Measurements from ENCODE around the gene HECW1.
"Not testable (repeated sequence)": the region's sequence is repeated elsewhere in the genome, so short reads cannot be mapped to it uniquely, and the experiment has no call there.

Gene HECW1

GRCh38 chr7:43314379-43315158 is 202.1 kb downstream of the HECW1 start:
- no peak for DNase-seq

GRCh38 chr7:43317075-43317474 is 204.6 kb downstream of the HECW1 start:
- DNase-seq: no peak

GRCh38 chr7:43318188-43318770 is 205.8 kb downstream of the HECW1 start:
- DNase-seq: no peak

- DNase-seq: no peak
Measured at GRCh38 chr7:43325595-43325994, 213.1 kb downstream of the HECW1 start.

GRCh38 chr7:43328336-43328735 is 215.9 kb downstream of the HECW1 start:
- DNase-seq: no peak

- DNase-seq: no peak
Measured at GRCh38 chr7:43328785-43329380, 216.4 kb downstream of the HECW1 start.

GRCh38 chr7:43332193-43332796 is 219.8 kb downstream of the HECW1 start:
- DNase-seq: no peak

- no peak for DNase-seq
Measured at GRCh38 chr7:43337191-43337590, 224.7 kb downstream of the HECW1 start.

GRCh38 chr7:43337811-43338210 is 225.4 kb downstream of the HECW1 start:
- no peak for DNase-seq

GRCh38 chr7:43341132-43341531 is 228.7 kb downstream of the HECW1 start:
- no peak for DNase-seq

GRCh38 chr7:43343417-43343816 is 231.0 kb downstream of the HECW1 start:
- not testable (repeated sequence) for DNase-seq

- not testable (repeated sequence) for DNase-seq
Measured at GRCh38 chr7:43345696-43346095, 233.2 kb downstream of the HECW1 start.

GRCh38 chr7:43351683-43352082 is 239.2 kb downstream of the HECW1 start:
- DNase-seq: no peak

GRCh38 chr7:43353902-43354301 is 241.5 kb downstream of the HECW1 start:
- no peak for DNase-seq

GRCh38 chr7:43362652-43363034 is 250.2 kb downstream of the HECW1 start:
- no peak for DNase-seq

- DNase-seq: no peak
Measured at GRCh38 chr7:43363035-43363791, 250.8 kb downstream of the HECW1 start.

- no peak for DNase-seq
Measured at GRCh38 chr7:43364391-43364790, 251.9 kb downstream of the HECW1 start.

GRCh38 chr7:43372676-43373355 is 260.4 kb downstream of the HECW1 start:
- no peak for DNase-seq

- no peak for DNase-seq
Measured at GRCh38 chr7:43377196-43377960, 264.9 kb downstream of the HECW1 start.

- DNase-seq: no peak
Measured at GRCh38 chr7:43379210-43379609, 266.8 kb downstream of the HECW1 start.

GRCh38 chr7:43384616-43385308 is 272.3 kb downstream of the HECW1 start:
- no peak for DNase-seq

Data from CD4-positive, alpha-beta T cell treated with Interleukin-1 beta for 1 hour (primary cell).